Colonic mucosa (tissue), 4 donors: ENCODE data around the gene RUFY4. TPM values are rescaled to one million over a fixed set of nuclear protein-coding genes. Genes with fewer than 3 reads are reported as not detected.

ENCODE experiments used
- DNase-seq: peaks from one replicate; pipeline ENCODE4 v3.0.0-alpha.2; 2020
- H3K27ac ChIP-seq: fragments of 200-600 bp; one replicate; pipeline ENCODE4 v1.8.0; 2021
- H3K27me3 ChIP-seq: fragments of 200-600 bp; one replicate; pipeline ENCODE4 v1.8.0; 2021
- H3K36me3 ChIP-seq: fragments of 200-600 bp; one replicate; pipeline ENCODE4 v1.8.0; 2021
- H3K4me1 ChIP-seq: fragments of 200-600 bp; one replicate; pipeline ENCODE4 v1.8.0; 2021; ENCODE audit warnings: mild to moderate bottlenecking
- H3K4me3 ChIP-seq: fragments of 200-600 bp; one replicate; pipeline ENCODE4 v1.8.0; 2021
- H3K9ac ChIP-seq, 2 donors: one replicate each; pipeline ENCODE4 v1.7.0; 2013; ENCODE audit warnings: control low read depth in 2 of 2, low read depth in 2 of 2, low read length in 2 of 2
- H3K9me3 ChIP-seq: fragments of 200-600 bp; one replicate; pipeline ENCODE4 v1.8.0; 2021
- CTCF ChIP-seq: fragments of 200-600 bp; IDR thresholded peaks from one replicate; pipeline ENCODE4 v1.8.0; 2022; ENCODE audit warnings: antibody characterized with exemption, mild to moderate bottlenecking
- intact Hi-C: fragments of 100-400 bp; cut with DNase I; formaldehyde crosslinking; loops from one replicate; pipeline ENCODE4 v1.14.1; 2022
- total RNA-seq, 2 donors: library from RNA; stranded (reverse); fragmentation: NEBNext Ultra II Directional in 1 of 2; extraction: Animal tissue kit (Norgen Biotek cat#: 25700) in 1 of 2; gene quantifications; one replicate each; pipeline ENCODE4 v1.2.1, GENCODE V29; 2021
- donor health status: healthy.
- donor health status: DM: no; HTN: no; CAD: no.
- donor health status: DM: no; HTN: no; CAD: no.

The RUFY4 gene
- total RNA-seq, 2 donors from 2014 or later, result not detected

DNA sequence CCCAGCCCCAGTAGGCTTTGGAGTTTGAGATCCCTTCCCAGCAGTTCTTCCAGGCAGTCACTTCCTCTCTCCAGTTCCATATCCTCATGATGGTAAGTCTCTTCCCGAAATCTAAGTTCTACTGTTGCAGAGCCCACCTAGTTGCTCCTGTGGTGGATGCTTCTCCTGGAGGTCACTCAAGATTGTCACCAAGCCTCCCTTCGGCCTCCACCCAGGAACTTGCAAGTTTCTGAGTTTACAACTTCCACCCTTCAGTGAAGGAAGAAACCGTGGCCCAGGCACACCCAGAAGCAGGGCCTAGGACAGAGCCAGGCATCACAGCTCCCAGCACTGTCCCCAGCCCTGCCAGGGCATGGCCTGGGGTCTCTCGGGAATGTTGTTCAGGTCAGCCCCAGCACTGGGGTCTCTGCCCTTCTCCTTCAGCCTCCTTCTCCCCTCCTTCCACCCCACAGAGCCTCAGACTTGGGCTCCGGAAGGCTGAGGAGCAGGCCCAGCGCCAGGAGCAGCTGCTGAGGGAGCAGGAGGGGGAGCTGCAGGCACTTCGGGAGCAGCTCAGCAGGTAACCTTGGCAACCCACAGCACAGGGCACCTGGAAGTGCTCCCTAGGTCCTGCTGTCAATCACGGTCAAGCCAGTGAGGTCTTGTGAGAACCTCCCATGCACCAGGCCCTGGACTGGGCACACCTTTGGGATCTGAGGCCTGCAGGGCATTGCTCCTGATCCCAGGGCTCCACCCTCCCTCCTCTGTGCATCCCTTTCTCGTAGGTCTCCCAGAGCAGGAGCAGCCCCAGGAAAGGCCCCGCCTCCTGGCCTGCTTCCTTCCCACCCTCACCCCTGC is 7.1 kb downstream of the RUFY4 start:
- no peak overlapping the region for H3K27ac ChIP-seq
- no peaks in the 10 kb centered on the region for H3K9me3 ChIP-seq
- H3K4me3 ChIP-seq, result no peak overlapping the region
- no peaks in the 10 kb centered on the region for H3K27me3 ChIP-seq
- intact Hi-C loops, result loop anchor here (10.0 kb wide), 1 partner anchor 291 kb away; no protein-coding TSS in a partner anchor
- no peak for TF ChIP-seq CTCF
- H3K4me1 ChIP-seq, result no peaks in the 10 kb centered on the region
- DNase-seq, result no peak
- no peak overlapping the region for H3K9ac ChIP-seq
- no peaks in the 10 kb centered on the region for H3K36me3 ChIP-seq

DNA sequence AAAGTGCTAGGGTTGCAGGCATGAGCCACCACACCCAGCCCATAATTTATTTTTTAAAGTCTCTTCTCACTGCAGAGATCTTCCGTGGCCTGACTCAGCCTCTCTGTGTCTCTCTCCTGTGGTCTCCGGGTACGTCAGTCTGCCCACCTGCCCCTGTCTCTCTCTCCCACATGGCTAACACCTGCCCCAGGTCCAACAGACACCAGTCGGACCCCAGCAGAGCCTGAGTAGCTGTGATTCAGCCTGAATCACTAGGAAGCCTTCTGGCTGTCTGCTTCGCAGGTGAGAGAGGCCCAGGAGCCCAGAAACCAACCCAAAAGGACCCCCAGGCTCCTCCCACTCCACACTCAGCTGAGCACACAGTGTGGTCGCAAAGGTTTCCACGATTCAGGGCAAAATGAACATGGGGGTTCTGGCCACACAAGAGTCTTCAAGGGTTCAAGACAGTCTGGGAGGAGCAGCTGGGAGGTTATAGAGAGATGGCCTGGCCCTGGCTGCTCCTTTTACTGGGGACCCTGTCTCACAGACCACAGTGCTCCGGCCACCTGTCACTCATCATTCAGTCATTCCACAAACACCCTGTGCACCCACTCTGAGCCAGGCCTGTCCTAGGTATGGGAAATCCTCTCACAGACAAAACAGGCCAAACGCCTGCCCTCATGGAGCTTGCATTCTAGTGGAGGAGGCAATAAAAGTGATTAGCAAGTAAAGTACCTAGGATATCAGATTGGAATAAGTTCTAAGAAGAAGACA is 8.6 kb downstream of the RUFY4 start:
- no peak for DNase-seq
- Histone ChIP-seq H3K4me3 (no peak overlapping the region), H3K36me3 (no peaks in the 10 kb centered on the region), H3K27ac (no peak overlapping the region), H3K9me3 (no peaks in the 10 kb centered on the region), H3K4me1 (no peaks in the 10 kb centered on the region), H3K9ac (no peak overlapping the region), H3K27me3 (no peaks in the 10 kb centered on the region)
- intact Hi-C loops, result loop anchor here (10.0 kb wide), 1 partner anchor 293 kb away; no protein-coding TSS in a partner anchor
- no peak for TF ChIP-seq CTCF

GRCh38 chr2:218079943-218080913 is 11.2 kb downstream of the RUFY4 start:
- no peak for TF ChIP-seq CTCF
- Histone ChIP-seq H3K4me1 (no peaks in the 10 kb centered on the region), H3K9ac (no peak overlapping the region), H3K9me3 (no peaks in the 10 kb centered on the region), H3K36me3 (no peaks in the 10 kb centered on the region), H3K27ac (no peak overlapping the region), H3K4me3 (no peak overlapping the region), H3K27me3 (no peaks in the 10 kb centered on the region)
- no peak for DNase-seq
- intact Hi-C loops, result loop anchor here (10.0 kb wide), 1 partner anchor 295 kb away; no protein-coding TSS in a partner anchor

DNA sequence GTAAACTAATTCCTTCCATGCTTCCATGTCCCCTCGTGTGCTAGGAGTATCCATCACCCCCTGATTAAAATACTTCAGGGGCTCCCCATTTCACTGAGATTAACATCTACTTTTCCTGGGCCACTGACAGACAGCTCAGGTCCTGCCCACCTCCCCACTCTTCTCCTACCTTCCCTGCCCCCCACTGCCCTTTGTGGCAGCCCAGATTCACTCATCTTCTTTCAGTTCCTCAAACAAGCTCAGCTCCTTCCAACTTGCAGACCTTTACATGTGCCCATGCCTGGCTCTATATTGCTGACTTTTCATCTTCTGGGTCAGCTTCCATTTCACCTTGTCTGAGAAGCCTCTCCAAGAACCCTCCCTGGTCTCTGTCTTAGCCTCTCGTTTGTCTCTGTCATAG is 12.0 kb downstream of the RUFY4 start:
- Histone ChIP-seq H3K9ac (no peak overlapping the region), H3K4me1 (no peaks in the 10 kb centered on the region), H3K9me3 (no peaks in the 10 kb centered on the region), H3K36me3 (no peaks in the 10 kb centered on the region), H3K4me3 (no peak overlapping the region), H3K27me3 (no peaks in the 10 kb centered on the region), H3K27ac (no peak overlapping the region)
- intact Hi-C loops, result no loop called here
- TF ChIP-seq CTCF, result no peak
- no peak for DNase-seq

DNA sequence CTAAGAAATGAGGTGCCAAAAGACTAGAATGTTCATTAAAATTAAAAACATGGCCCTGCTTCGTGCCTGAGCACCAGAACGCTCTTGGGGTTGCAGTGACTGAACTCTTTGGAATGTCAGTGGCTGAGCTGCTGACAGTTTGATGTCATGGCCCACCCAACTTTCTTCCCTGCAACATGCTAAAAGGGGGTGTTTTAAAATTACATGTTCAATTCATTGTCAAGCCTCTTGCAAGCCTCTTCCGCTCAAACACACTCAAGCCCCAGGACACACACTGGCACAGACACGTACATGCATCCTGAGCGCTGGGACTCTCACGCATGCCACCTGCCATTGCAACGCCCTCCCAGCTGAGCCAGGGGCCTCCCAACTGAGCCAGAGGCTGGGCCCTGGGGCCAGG is 12.6 kb downstream of the RUFY4 start:
- DNase-seq, result no peak
- TF ChIP-seq CTCF, result no peak
- intact Hi-C loops, result no loop called here
- Histone ChIP-seq H3K4me3 (no peak overlapping the region), H3K36me3 (no peaks in the 10 kb centered on the region), H3K9ac (no peak overlapping the region), H3K27ac (no peak overlapping the region), H3K4me1 (no peaks in the 10 kb centered on the region), H3K9me3 (no peaks in the 10 kb centered on the region), H3K27me3 (no peaks in the 10 kb centered on the region)
